NCI-H510A (cell line): ENCODE results near the gene YTHDF1.
"Not testable (repeated sequence)": the region's sequence is repeated elsewhere in the genome, so short reads cannot be mapped to it uniquely, and the experiment has no call there.

Experiments used
- DNase-seq: peaks from one replicate; lab custom pipeline; 2025; lab: John Stamatoyannopoulos, UW

The YTHDF1 gene

GRCh38 chr20:63169681-63170080 is 46.2 kb downstream of the YTHDF1 start:
- DNase-seq: no peak

DNA sequence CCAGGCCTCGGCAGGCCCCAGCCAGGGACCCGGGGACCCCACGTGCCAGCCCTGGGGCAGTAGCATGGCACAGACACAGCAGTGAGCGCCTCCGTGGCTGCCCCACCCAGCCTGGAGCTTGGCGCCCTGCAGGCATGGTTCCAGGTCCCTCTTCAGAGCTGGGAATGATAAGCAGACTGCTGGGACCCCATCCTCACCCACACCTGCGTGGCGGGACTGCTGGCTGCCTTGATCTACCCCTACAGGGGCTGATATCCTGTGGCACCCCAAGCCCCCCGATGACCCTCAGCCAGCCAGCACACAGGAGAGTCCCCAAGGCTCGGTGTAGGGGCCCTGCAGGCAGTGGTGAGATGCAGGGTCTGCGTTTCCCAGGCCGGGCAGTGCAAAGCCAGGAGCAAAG is 47.1 kb downstream of the YTHDF1 start:
- DNase-seq: no peak

DNA sequence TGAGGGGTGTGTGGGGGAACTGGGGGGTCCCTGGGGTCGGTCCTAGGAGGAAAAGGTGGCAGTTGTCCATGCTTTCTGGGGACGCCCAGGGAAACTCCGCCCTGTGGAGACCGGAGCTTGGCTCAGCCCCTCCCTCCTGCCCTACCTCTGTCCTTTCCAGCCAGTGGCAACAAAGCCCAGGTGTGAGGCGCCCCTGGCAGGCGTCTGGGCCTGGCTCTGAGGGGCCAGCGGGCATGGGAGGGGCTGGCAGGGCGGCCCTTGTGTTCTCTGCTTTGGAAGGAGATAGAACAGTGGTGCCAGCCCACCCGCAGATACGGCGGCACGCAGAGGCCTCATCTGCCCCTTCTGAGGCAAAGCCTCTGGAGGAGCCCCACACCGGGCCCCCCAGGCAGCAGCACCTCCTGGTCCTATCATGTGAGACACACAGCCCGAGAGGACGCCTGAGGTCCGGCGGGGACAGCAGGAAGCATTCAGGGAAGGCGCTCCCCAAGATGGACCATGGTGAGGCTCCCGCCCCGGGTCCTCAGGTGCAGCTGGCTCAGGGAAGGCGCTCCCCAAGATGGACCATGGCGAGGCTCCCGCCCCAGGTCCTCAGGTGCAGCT is 47.9 kb downstream of the YTHDF1 start:
- DNase-seq: no peak

DNA sequence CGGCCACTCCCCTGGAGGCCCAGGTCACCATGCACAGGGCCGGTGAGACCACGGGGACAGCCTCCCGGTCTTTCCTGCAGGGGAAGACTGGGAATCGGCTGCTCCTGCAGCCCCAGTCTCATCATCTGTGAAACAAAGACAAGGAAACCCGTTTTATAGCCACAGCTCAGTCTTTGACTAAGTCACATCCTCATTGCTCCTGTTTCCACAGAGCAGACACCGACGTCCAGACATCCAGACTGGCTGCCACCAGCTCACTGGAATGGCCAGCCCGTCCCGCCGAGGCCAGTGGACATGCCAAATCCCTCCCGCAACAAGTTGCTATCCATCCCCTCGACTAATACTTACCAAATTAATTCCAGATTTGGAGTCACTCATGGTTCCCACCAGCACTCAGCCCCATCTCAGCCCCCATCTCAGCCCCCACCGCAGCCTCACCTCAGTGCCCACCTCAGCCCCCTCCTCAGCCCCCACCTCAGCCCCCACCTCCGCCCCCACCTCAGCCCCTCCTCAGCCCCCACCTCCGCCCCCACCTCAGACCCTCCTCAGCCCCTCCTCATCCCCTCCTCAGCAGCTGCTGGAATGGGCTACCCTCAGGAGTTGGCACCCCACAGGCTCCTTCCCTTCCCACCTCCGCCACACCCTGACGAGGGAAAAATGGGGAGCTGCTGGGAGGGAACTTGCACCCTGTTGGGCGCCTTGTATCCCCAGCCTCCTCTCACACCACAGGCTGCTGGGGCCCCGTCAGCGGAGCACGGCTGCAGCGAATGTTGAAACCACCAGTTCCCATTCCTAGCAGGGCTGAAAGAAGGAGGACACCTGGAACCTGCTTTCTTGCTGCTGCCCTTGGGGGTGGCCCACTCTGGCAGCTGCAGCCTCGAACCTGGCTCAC is 48.7 kb downstream of the YTHDF1 start:
- no peak for DNase-seq

DNA sequence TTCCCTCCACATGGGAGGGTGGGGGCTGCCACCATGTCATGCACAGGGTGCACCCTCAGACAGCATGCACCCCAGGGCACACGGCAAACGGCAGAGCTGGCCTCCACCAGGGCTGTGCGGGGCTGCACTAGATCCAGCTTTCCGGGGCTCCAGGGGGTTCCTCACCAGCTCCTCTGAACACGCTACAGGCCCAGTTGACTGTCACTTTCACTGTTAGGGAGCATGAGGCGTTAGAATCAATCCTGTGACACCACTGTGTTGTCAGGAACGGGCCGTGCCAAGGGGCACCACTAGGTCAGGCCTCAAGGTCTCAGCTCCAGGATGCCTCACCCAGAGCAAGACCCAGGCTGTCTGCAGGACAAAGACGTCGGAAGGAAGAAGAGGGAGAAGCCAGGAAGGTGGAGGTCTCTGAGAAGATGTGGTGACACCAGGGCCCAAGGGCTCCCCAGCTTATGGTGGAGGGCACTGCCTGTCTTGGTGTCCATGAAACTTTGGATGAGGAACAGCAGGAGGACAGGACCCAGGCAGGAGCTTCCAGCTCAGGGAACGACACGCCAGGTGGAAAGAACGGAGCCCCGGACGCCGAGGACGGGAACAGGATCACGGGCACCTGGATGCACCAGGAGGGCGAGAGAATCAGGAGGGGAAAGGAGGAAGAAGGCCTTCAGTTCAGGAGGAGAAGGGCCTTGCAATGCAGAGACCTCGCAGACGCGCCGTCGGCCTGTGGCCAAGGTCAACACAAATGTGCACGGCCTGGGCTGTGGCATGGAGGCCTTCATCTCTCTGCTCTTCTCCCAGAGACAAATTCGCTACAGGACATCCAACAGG is 49.5 kb downstream of the YTHDF1 start:
- DNase-seq: no peak

DNA sequence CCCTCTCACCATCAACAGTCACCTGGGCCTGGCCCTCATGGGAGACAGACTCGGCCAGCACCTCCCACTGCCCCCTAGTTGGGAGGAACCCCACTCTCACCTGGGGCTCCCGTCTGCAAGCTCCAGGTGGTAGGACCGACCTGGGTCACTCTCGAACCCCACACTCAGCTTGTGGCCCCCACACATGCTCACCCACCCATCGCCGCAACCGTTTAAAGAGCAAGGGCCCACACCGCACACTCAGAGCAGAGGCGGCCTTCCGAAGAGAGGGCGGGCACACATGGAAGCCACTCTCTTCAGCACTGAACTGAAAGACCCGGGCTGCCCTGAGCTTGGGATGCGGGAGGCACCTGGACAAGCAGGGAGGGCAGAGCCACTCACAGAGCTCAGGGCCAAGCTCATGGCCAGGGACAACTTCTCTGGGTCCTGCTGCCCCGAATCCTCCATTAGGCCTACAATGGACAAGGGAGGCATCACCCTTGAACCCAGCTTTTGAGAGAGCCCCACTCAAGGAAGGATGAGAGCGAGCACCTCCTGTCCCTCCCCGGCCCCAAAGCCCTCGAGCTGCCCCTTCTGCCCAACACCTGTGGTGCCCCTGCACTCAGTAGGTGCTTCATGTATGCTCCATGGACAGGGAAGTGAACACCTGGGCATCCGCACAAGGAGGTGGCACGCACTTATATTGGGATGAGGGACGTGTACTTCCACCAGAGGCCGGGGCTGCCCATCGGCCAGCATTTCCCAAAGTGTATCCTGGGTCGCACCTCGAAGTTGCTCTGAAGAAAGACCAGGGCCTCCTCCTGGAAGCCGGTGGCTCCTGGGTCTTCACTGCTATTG is 50.4 kb downstream of the YTHDF1 start:
- DNase-seq: no peak

DNA sequence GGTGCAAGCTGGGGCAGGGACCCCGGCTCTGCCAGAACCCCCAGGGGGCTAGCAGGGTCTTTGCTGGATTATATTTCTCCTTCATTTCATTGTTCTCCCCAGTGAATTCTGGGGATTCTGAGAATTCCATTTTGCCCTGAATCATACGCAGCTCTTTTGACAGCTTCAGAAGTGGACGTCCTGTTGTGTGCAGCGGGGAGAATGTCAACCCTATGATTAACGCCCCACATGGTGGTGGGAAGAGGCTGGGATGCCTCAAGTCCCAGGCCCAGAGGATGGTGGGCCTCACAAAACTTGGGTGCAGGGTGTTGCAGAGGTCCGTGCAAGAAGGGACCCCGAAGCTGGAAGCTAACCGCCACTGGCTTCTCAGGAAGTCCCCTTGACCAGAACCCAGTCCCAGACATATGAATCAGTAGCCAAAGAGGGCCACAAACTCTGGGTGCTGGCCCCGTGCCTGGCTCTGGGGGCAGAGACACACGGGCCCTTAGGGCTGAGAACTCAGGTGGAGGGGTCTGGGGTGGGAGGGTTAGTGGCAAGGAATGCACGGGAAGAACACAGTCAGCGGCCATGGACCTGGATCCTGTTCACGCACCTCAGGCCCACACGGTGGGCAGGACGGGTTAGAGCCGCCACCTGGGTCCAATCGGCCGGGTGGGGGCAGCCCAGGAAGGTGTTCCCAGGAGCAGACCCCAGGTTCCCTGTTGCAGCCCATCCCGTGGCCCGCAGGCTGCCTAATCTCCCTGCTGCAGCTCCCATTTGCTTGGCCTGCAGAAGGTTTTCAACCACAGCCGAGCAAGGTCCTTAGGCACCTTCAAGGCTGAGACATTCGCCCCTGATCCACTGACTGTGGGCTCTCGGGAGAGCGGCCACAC is 51.2 kb downstream of the YTHDF1 start:
- no peak for DNase-seq

DNA sequence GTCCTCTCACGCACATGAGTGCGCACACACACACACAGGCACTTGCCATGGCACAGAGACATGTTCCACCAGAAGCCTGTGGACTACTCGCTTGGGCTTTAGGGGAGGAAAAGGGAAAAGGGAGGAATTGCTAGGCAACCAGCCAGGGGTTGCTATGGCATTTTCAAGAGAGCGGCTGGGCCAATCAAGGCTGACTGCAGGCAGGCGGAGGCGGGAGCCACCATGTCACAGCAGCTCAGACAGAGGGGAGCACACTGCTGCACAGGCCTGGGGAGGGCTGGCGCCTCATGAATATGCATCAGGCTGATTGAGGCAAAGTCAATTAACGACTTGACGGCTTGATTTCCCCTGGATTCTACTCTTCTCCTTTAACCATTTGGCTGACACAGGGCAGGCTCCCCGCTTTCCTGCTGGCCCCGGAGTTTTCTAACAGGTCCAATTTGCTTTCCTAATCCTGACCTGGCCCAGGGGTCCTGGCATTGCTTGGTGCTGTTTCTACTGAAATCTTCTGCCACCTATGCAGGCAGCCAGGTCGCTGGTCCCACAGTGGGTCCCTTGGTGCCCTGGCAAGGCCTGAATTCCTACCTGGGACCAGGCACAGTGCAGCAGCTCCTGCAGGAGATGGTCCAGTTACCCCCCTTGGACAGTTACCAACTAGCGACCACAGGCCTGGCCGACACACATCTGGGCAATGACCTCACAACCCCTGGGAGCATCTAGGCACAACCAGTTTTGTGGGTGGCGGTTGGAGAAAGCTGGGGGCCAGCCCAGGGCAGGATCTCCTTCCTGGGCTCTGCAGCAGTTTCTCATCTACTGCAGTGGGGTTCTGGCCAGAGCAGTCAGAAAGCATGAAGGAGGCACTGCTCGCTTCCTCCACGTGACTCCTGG is 52.1 kb downstream of the YTHDF1 start:
- DNase-seq: no peak

GRCh38 chr20:63163171-63163570 is 52.8 kb downstream of the YTHDF1 start:
- no peak for DNase-seq

DNA sequence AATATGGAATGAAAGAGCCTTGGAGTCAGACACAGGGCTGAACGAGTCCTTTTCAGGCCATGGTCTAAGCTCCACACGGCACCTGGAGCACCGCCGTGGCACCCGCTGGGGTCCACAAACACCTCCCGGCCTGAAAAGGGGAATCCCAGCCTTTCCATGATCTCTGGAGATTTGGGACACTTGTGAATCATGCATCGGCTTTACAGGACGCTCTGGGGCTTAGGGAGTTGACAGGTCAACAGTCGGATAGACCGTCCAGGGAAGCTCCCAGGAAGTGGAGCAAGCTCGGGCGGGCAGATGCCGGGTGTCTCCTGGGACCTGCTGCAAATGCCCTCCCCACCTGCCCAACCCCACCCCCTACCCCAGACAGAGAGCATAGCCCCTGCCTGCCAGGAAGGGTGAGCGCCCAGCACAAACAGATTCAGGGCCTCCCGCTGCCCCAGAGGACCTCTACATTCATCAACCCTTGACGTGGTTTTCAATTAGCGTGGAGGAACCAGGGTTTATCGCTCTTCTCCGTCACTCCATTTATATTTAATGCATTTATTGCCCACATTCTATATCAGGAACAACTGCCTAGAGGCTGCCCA is 53.6 kb downstream of the YTHDF1 start:
- DNase-seq: no peak

GRCh38 chr20:63161176-63161651 is 54.7 kb downstream of the YTHDF1 start:
- DNase-seq: no peak

GRCh38 chr20:63160641-63161175 is 55.2 kb downstream of the YTHDF1 start:
- no peak for DNase-seq

- no peak for DNase-seq
Measured at GRCh38 chr20:63159826-63160640, 55.9 kb downstream of the YTHDF1 start.

GRCh38 chr20:63159251-63159650 is 56.7 kb downstream of the YTHDF1 start:
- DNase-seq: not testable (repeated sequence)

GRCh38 chr20:63158845-63159244 is 57.1 kb downstream of the YTHDF1 start:
- no peak for DNase-seq

DNA sequence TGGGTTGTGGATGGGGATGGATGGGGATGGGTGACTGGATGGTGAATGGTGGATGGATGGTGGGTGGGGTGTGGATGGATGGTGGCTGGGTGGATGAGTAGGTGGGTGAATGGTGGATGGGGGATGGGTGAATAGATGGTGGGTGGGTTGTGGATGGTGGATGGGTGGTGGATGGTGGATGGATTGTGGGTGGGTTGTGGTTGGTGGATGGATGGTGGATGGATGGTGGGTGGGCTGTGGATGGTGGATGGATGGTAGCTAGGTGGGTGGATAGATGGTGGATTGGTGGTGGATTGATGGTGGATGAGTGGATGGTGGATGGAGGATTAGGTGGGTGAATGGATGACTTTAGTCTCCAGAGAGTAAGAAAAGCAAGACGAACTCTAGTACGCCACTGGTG is 57.6 kb downstream of the YTHDF1 start:
- no peak for DNase-seq

GRCh38 chr20:63157431-63157830 is 58.5 kb downstream of the YTHDF1 start:
- DNase-seq: not testable (repeated sequence)

GRCh38 chr20:63156221-63156671 is 59.7 kb downstream of the YTHDF1 start:
- DNase-seq: no peak
